NCI-H524 (cell line): ENCODE measurements around the gene GLMN.
A peak's percentile ranks its signal among the peaks of the same experiment; 100 is the strongest.
"Not testable (repeated sequence)": the region's sequence is repeated elsewhere in the genome, so short reads cannot be mapped to it uniquely, and the experiment has no call there.

Experiments used
- DNase-seq, 2 experiments: peaks; one replicate each; lab custom pipeline; 2025; lab: John Stamatoyannopoulos, UW

Gene GLMN

DNA sequence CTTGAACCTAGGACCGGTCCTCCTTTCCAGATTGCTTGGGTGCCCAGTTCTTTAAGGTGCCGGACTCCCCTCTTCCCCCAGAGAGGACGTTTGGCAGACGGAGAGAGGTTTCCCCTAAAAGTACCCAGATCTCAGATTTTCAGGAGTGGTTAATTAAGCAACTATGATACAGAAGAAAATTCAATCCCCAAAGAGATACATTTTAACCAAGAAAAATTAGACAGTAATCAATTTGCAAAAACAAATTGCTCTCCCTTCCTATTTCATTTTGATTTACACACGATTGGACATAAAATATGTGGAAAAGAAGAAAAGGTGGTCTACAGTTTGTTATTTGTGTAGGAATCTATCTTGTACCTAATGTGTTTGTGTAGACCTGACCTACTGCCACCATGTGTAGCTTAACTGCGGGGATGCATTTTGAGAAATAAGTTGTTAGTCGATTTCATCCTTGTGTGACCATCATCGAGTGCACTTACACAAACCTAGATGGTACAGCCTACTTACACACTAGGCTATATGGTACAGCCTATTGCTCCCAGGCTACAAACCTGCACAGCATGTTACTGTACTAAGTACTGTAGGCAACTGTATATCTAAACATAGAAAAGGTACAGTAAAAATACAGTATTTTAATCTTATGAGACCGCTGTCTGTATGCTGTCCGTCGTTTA is 827 bp upstream of the GLMN start:
- no peak for DNase-seq

DNA sequence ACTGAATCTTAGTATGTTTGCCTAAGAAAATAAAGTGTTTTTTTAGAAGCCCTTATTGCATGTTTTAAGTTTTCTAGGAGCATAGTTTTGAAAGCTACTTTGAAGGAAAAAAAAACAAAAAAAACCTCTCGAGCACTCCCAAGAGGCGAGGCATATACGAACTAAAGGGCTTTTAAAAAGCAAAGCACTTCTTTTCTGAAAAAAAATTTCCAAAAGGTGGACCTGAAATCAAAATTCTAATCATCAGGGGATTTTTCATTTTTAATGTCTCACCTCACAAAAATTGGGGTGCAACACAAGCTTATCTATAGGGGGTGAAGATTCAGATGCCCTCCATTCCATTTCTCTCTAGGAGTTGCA is 594 bp downstream of the GLMN start:
- DNase-seq, result no peak

DNA sequence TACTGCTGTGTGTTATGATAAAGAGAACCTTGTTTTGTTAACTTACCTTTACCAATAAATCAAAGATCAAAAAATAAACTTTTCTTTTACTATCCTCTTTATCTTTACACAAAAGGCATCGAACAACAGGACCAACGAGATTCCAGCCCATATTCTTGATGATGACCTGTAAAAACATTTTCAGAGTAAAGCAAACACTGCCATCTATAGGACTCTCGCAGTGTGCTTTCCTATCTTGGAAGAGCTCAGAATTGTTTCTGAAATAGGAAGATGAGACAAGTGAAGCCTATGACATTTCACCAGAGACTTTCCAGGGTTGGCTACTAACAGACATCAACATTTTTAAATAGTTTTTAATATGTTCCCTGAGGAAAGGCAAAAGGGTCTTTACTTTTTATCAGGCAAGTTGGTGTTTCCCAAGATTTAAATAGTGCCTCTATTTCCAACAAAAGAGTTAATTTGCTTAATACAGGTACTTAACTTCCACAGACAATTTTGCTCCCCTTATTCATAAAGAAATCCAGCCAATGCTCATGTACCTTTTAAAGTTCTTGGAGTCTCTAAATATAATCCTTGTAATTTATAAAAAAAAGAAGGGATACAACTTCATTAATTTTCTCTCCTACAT is 7.3 kb downstream of the GLMN start:
- peak; percentile 9 to 62 for DNase-seq

DNA sequence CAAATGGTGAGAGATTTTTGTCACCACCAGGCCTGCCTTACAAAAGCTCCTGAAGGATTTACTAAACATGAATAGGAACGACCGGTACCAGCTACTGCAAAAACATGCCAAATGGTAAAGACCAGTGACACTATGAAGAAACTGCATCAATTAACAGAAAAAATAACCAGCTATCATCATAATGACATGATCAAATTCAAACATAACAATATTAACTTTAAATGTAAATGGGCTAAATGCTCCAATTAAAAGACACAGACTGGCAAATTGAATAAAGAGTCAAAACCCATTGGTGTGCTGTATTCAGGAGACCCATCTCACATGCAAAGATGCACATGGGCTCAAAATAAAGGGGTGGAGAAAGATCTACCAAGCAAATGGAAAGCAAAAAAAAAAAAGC is 17.4 kb downstream of the GLMN start:
- not testable (repeated sequence) for DNase-seq

DNA sequence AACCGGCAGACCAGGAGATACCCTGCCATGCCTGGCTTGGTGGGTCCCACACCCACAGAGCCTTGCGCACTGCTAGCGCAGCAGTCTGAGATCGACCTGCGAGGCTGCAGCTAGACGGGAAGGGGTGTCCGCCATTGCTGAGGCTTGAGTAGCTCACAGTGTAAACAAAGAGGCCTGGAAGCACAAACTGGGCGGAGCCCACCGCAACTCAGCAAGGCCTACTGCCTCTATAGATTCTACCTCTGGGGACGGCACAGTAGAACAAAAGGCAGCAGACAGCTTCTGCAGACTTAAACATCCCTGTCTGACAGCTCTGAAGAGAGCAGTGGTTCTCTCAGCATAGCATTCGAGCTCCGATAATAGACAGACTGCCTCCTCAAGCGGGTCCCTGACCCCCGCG is 19.0 kb downstream of the GLMN start:
- DNase-seq, result not testable (repeated sequence)

DNA sequence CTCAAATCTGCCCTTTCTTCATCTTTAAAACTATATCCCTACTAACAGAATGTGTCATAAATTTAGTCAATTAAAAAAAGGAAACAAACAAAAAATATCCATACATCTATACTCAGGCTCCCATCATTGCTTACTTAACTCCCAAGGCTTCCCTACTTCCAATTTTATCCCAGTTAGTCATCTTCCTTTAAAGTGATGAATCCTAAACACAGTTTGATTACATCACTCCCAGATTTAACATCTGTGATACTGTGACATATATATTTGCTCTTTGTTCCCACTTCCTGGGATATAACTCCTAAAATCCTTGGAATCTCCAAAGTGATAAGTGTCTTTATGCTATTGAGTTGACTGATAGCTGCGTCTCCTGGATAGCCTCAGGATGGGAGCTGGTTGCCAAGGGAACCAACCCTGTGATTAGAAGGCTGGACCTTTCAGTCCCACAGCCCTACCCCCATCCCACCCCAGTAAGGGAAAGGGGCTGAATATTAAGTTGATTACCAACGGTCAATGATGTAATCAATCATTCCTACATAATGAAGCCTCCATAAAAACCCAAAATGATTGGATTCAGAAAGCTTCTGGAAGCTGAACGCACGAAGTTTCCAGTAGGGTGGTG is 21.6 kb downstream of the GLMN start:
- DNase-seq, result no peak

DNA sequence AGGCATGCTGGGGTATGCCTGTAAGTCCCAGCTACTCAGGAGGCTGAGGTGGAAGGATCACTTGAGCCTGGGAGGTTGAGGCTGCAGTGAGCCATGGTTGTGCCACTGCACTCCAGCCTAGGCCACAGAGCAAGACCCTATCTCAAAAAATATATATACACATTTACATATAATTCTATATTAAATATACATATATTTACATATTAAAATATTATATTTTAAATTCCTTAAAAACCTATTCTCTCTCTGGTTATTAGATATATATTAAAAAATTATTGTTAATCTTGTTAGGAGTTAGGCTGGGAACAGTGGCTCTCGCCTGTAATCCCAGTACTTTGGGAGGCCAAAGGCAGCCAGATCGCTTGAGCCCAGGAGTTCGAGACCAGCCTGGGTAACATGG is 22.7 kb downstream of the GLMN start:
- no peak for DNase-seq

DNA sequence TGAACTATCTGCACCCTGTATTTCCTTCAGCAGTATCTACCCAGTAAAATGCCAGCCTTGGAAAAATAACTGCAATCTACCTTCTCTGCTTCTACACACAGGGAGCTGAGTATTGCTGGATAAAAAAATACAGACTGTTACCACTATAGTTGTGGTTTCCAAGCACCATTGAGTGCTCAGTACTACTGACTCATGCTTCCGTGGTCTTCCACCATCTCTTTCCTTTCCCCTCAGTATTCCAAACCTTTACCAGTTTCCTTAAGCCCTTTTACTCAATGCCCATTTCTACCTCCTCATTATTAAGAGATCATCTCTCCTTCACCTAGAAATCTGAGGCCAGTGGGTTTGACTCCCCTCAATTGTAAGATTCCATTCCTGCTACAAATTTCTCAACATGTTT is 23.8 kb downstream of the GLMN start:
- DNase-seq, result no peak

DNA sequence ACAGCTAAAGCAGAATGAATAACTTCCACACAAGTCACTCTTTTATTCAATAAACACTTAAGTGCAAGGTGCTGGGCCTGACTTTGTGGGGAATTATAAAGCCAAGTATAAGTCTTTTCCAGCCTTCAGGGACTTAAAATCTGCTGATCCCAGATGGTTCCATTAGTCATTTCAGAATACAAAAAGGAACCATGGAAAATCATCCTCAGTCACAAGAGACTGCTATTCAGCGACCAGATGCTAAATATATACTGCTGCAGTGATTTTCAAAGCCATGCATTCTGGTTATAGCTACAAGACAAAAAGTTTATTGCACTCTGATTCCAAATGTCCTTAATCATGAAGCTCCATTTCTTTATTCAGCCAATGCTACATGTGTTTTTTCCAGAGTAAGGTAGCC is 25.7 kb downstream of the GLMN start:
- no peak for DNase-seq

DNA sequence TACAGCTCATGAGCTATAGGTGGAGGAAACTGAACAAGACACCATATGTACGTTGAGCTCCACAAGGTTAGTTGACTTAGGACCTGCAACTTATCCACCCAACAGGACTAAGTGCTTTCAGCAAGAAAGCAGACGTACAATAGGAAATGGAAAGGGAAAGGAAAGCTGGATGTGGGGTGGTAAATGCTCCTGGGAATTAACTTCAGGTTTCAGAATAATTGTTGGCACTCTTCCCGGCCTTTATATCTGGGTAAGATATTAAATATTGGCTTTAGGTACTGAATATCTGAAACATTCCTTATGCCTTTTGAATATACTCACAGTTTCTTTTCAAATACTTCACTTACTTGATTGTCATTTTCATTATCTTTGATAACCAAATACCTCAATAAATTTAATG is 36.3 kb downstream of the GLMN start:
- DNase-seq, result no peak

DNA sequence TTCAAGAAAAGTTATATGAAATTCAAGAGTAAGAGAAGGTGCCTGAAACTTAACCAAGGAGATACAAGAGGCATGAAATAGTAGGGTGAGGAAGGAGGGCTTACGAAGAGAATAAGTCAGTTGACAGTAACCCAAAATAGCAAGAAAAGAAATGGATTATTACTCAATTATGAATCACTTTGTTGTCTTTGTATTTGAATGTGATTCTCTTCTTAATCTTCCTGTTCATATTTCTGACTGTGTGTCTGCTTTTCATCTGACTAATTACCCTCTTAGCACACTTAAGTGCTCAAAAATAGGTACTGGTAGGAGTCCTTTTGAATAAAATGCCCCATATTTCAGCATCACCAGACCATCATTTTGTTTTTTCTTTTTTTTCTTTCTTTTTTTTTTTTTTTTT is 39.4 kb downstream of the GLMN start:
- no peak for DNase-seq

DNA sequence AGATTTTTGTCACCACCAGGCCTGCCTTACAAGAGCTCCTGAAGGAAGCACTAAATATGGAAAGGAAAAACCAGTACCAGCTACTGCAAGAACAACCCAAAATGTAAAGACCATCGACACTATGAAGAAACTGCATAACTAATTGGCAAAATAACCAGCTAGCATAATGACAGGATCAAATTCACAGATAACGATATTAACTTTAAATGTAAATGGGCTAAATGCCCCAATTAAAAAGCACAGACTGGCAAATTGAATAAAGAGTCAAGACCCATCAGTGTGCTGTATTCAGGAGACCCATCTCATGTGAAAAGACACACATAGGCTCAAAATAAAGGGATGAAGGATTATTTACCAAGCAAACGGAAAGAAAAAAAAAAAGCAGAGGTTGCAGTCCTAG is 44.1 kb downstream of the GLMN start:
- DNase-seq, result not testable (repeated sequence)

DNA sequence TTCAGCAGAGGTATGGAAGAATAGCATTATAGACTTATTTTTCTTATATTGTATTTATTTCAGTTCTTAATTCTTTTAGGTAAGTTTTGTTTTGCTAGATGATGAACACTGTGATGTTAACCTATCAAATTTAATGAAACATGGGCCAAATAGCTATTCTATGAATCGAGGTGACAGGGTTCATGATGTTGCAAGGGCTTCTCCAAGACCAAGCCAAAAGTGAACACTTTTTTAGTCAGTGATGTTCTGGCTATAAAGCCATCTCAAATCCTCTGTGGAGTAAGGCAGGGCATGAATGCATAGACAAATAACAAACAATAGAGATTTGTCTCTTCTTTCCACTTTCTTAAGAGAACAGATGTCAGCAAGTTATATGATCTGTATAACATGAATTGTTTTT is 54.4 kb downstream of the GLMN start:
- no peak for DNase-seq

DNA sequence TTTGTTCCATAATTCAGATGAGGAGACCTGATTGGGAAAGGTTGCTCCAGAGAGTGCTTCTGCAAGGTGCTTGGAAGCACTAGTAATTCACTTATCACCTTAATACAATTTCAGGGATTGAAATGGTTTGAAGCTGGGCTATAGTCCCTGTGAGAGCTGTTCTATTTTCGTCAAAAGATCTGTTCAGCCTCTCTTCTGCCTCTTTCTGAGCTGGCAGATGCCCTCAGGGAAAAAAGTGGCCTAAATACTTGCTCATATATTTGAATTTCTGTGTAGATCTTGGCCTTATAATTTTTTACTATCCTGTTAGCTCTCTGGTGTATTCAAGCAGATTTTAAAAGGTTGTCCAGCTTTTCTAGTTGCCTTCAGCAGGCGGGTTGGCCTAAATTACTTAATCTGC is 58.8 kb downstream of the GLMN start:
- no peak for DNase-seq

DNA sequence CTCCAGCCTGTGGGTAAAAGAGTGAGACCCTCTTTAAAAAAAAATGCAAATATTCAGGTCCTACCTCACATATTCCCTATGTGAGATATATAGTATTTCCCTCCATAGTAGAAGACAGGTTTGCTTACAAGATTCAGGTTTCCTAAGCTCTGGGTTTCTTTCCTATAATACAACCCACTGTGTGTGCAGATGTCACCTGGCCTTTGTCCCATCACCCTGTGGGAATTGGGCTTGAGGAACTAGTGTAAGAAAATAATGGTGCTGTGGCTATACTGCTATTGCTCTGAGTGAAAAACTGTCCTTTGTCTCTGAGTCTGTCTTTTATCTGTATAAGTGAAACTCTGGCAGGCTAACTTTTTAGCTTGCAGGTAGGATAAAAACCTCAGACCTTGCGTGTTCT is 68.1 kb downstream of the GLMN start:
- DNase-seq, result no peak

DNA sequence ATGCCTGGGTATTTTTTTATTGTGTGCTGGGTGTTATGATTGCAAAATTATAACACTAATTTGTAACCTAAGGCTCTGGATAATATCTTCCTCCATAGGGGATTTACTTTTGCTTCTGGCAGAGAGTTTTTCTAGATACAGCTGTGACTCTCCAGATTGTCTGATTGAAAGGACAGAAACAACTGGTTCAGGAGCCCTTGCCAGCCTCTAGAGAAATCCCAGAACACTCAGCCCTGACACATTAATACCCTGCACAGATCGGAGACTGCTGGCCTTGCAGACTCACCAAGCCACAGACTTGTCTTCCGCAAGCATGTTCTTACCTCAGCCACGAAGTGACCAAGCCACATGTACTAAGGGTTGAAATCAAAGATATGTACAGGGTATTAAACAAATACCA is 70.4 kb downstream of the GLMN start:
- DNase-seq, result no peak

DNA sequence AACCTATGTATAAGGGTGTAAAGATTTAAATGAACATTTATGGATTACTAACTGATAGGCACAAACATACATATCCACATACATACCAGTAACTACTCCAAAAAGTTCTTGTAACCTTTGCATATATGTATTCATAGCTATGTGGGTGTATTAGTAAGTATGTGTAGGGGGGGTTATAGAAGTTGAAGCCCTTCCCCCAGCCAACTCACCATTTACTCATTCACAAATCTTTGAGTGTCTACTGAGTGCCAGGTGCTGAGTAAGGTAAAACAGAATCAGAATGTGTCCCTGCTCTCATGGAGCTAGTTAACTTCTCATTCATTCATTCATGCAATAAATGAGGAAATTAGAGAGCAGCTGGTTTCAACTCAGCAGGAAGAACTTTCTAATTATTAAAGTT is 79.8 kb downstream of the GLMN start:
- DNase-seq, result no peak

DNA sequence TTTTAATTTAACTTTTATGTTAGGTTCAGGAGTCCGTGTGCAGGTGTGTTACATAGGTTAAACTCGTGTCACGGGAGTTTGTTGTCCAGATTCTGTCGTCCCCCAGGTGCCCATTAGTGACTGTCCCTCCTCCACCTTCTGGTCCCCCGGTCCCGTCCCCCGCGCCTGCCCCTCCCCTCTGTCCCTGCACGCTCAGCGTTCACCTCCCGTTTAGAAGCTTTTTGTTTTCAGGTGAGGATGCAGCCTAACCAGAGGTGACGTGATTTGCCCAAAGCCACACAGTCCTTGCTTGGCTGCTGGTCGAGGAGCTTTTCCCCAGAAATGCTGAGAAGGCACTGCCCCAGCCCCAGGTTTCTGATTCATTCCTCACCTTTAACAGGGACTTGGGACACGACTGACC is 80.2 kb downstream of the GLMN start:
- no peak for DNase-seq

DNA sequence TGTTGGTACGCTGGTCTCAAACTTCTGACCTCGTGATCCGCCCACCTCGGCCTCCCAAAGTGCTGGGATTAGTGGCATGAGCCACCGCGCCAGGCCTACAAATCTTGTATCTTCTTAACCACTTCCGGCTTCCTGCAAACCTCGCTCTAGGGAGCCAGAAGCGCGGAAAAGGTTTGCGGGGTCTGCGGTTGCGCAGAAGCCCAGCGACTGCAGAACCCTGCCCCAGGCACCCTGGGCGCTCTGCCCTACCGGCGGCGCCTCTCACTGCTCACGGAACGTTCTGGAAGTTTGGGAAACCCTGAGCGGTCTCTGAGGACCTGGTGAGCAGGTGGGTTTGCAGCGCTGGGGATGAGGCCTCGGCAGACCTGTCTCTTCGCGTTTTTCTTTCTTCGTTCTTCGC is 81.1 kb downstream of the GLMN start, which contains the start of gene C1orf146:
Gene C1orf146, plus strand, starts transcription at position 195 of the 400 bp plus-strand sequence. CDS start 13,506 bp downstream, outside the sequence.
- no peak for DNase-seq

DNA sequence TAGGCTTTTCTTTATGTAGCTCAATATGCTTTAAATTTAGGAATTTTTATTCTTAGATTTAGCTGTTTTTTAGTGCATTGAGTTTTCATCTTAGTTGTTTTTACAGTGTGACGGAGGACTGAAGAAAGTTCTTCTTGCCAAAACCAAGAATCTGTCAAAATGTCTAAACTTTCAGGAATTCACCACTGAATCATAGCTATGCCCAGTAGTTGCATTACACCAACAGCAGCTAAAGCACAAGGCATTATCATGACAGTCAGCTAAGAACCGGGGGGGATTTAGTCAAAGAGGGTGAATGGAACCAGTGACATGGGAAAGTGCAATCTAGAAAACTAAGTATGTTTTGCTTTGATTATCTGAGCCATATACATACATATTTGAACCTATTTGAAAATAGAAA is 87.6 kb downstream of the GLMN start:
- DNase-seq, result no peak

DNA sequence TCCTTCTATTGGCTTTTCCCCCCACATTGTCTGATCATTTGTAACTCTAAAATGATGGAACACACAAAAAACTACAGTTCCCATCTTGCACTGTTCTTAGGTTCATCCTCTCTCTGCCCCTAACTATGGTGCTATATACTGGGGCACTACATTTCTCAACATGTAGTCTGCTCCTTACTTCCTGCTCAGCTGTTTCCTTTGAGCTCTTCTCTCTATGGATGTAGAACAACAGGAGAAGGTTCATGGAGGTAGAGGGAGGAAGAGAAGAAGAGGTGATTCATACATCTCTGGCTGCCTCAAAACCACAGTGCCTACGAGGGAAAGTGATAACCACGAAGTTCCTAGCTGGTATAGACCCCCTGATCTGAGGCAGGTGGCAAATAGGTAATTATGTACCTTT is 88.1 kb downstream of the GLMN start:
- no peak for DNase-seq

DNA sequence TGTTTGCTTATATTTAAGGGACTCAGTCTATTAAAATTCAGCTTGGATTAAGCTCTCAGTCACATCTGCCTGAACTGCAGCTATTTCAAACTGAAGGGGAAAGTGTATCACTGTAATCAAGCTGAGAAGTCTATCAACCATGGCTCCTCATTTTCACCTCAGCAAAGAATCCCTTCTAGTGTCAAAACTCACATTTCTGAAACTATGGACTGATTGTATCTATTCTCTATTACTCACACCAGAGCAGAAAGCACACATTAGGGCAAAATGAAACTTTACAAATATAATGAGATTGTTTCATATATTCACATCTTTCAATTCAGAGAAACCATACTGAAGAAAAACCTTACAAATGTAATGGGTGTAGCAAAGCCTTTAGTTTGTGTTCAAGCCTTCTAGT is 95.7 kb downstream of the GLMN start:
- DNase-seq, result no peak

DNA sequence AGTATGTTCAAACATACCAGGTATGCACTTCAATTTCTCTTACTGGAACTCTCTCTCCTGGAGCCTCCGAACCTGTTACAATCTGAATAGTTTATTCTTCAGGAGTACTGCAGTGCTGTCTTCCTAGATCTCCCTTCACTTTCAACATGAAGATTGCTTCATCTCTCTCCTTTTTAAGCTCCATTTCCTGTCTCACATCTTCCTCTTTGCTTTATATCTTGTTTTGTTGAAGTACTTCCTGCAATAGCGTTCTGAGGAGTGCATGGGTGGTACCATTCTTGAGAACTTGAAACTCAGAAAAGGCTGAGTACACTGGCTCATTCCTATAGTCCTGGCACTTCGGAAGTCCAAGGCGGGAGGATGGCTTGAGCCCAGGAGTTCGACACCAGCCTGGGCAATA is 96.8 kb downstream of the GLMN start:
- no peak for DNase-seq
